Panc1 (cell line): Measurements from ENCODE around the gene U2SURP. TPM values are rescaled to one million over a fixed set of nuclear protein-coding genes. Genes with fewer than 3 reads are reported as not detected.

Source experiments
- ATAC-seq: fragments of 200-7000 bp; cut with Tn5 transposase; 2 replicates; pipeline ENCODE4 v1.9.1; 2020; ENCODE audit warnings: mild to moderate bottlenecking, moderate library complexity
- BruUV-seq: library from RNA; stranded (reverse); fragments of 400-500 nt; replicated peaks from 2 replicates; lab custom pipeline; 2021; lab: Mats Ljungman, UMichigan
- CTCF ChIA-PET: fragments of 300-600 bp; sonication (Branson Sonifier 250); formaldehyde crosslinking; loops from one replicate; lab custom pipeline; 2022; ENCODE audit warnings: antibody characterized with exemption; lab: Charles Lee
- POLR2A ChIA-PET: fragments of 300-600 bp; sonication (Branson Sonifier 250); formaldehyde crosslinking; loops from one replicate; lab custom pipeline; 2022; ENCODE audit warnings: antibody characterized with exemption; lab: Charles Lee
- DNase-seq: peaks from one replicate; pipeline ENCODE4 v3.0.0-alpha.2; 2010; ENCODE audit warnings: low read depth, low spot score
- H3K27ac ChIP-seq: 2 replicates; pipeline ENCODE4 v1.5.1; 2011; ENCODE audit warnings: mild to moderate bottlenecking, low read length, inconsistent platforms
- H3K27me3 ChIP-seq: fragments of 200-500 bp; sonication (Bioruptor generic); 2 replicates; pipeline ENCODE4 v1.6.0; 2014; ENCODE audit warnings: low read length, inconsistent platforms; ENCODE audit not compliant: control insufficient read depth, insufficient read depth
- H3K36me3 ChIP-seq: fragments of 200-500 bp; sonication (Bioruptor generic); 2 replicates; pipeline ENCODE4 v1.5.1; 2014; ENCODE audit warnings: inconsistent platforms, mild to moderate bottlenecking, low read length, moderate library complexity; ENCODE audit not compliant: control insufficient read depth, insufficient read depth
- H3K4me1 ChIP-seq: 2 replicates; pipeline ENCODE4 v1.5.1; 2011; ENCODE audit warnings: inconsistent platforms, mild to moderate bottlenecking, low read length, moderate library complexity; ENCODE audit not compliant: control insufficient read depth, insufficient read depth
- H3K4me3 ChIP-seq, 2 experiments: 2 replicates each; pipeline ENCODE4 v1.5.1; 2011 to 2012; ENCODE audit warnings: low read depth in 2 of 2, low read length in 2 of 2, mild to moderate bottlenecking in 2 of 2, inconsistent platforms in 1 of 2, moderate library complexity in 1 of 2
- H3K9me3 ChIP-seq: fragments of 200-500 bp; sonication (Bioruptor generic); 2 replicates; pipeline ENCODE4 v1.5.1; 2014; ENCODE audit warnings: low read depth, mild to moderate bottlenecking, inconsistent platforms, low read length, moderate library complexity; ENCODE audit not compliant: control insufficient read depth, insufficient read depth
- POLR2AphosphoS5 ChIP-seq: IDR thresholded peaks from 2 replicates; pipeline ENCODE4 v1.6.1; 2012; ENCODE audit warnings: mild to moderate bottlenecking, low read depth, low read length, moderate library complexity
- REST ChIP-seq, 2 experiments: IDR thresholded peaks; 2 replicates each; pipeline ENCODE4 v1.6.1; 2011 to 2012; ENCODE audit warnings: low read depth in 2 of 2, control low read depth in 1 of 2, low read length in 1 of 2, mild to moderate bottlenecking in 1 of 2, moderate library complexity in 1 of 2; ENCODE audit not compliant: insufficient read depth in 1 of 2
- SIN3A ChIP-seq: IDR thresholded peaks from 2 replicates; pipeline ENCODE4 v1.6.1; 2012; ENCODE audit warnings: low read depth, mild to moderate bottlenecking, low read length, moderate library complexity, borderline replicate concordance; ENCODE audit not compliant: insufficient read depth
- TCF7L2 ChIP-seq: IDR thresholded peaks from 2 replicates; pipeline ENCODE4 v1.6.1; 2011; ENCODE audit warnings: mild to moderate bottlenecking, low read depth, low read length, inconsistent platforms
- in situ Hi-C: cut with HindIII; loops from 2 replicates; pipeline ENCODE4 v1.10.0; 2016; ENCODE audit warnings: low sequenced_read_pairs, low pct_unique_long_range_greater_than_20kb
- intact Hi-C: fragments of 100-400 bp; cut with micrococcal nuclease; formaldehyde crosslinking; loops from one replicate; pipeline ENCODE4 v1.10.0; 2022; ENCODE audit not compliant: unreplicated experiment
- total RNA-seq: library from RNA; stranded (reverse); gene quantifications from one replicate; pipeline ENCODE4 v1.2.1, GENCODE V29; 2021; ENCODE audit not compliant: unreplicated experiment
- TF ChIP-seq, protein P1 (sequence below): fragments of 450-650 bp; IDR thresholded peaks from 2 replicates; pipeline ENCODE4 v1.5.1; 2017; ENCODE audit warnings: mild to moderate bottlenecking

U2SURP gene
- total RNA-seq, 1 experiment from 2014 or later = 135 TPM

- H3K9me3 ChIP-seq = no peaks in the 10 kb centered on the region
- TF ChIP-seq REST (IDR thresholded peaks at IDR 0.05; ENCODE audit: insufficient read depth in 1 of 2, low read depth in 2 of 2, low read length in 1 of 2) = no peak
- no peak for TF ChIP-seq POLR2AphosphoS5
- TF ChIP-seq, protein P1, sequence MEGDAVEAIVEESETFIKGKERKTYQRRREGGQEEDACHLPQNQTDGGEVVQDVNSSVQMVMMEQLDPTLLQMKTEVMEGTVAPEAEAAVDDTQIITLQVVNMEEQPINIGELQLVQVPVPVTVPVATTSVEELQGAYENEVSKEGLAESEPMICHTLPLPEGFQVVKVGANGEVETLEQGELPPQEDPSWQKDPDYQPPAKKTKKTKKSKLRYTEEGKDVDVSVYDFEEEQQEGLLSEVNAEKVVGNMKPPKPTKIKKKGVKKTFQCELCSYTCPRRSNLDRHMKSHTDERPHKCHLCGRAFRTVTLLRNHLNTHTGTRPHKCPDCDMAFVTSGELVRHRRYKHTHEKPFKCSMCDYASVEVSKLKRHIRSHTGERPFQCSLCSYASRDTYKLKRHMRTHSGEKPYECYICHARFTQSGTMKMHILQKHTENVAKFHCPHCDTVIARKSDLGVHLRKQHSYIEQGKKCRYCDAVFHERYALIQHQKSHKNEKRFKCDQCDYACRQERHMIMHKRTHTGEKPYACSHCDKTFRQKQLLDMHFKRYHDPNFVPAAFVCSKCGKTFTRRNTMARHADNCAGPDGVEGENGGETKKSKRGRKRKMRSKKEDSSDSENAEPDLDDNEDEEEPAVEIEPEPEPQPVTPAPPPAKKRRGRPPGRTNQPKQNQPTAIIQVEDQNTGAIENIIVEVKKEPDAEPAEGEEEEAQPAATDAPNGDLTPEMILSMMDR = no peak
- TF ChIP-seq SIN3A = no peak
- no peak for TF ChIP-seq TCF7L2
- no TSS peak for BruUV-seq
- DNase-seq = no peak
- in situ Hi-C loops (no loop called here), intact Hi-C loops (no loop called here)
- H3K4me3 ChIP-seq = no peak overlapping the region
- ATAC-seq = no peak
- no peak overlapping the region for H3K27ac ChIP-seq
- no peaks in the 10 kb centered on the region for H3K4me1 ChIP-seq
- ChIA-PET CTCF (no interaction called here), POLR2A (no interaction called here)
- no peaks in the 10 kb centered on the region for H3K27me3 ChIP-seq
- no peaks in the 10 kb centered on the region for H3K36me3 ChIP-seq
Observed at GRCh38 chr3:143088835-143089234, 87.5 kb downstream of the U2SURP start.

DNA sequence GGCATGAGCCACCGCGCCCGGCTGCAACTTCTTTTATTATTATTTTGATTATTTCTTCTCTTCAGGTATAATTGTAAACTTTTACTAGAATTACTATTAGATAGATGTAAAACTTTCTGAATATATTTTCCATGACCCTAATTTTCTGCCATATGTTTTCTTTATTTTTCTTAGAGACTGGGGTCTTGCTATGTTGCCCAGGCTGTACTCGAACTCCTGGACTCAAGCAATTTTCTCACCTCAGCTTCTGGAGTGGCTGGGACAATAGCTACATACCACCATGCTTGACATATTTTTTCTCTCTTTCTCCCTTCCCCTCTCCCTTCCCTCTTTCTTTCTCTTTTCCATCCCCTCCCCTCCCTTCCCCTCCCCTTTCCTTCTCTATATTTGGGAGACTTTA lies 88.6 kb downstream of the U2SURP start:
- in situ Hi-C loops (no loop called here), intact Hi-C loops (no loop called here)
- DNase-seq (no peak), ATAC-seq (no peak)
- Histone ChIP-seq H3K4me3 (no peak overlapping the region), H3K36me3 (no peaks in the 10 kb centered on the region), H3K27me3 (no peaks in the 10 kb centered on the region), H3K4me1 (no peaks in the 10 kb centered on the region), H3K27ac (no peak overlapping the region), H3K9me3 (no peaks in the 10 kb centered on the region)
- TF ChIP-seq SIN3A = no peak
- TF ChIP-seq, protein P1 = no peak
- no peak for TF ChIP-seq POLR2AphosphoS5
- TF ChIP-seq TCF7L2 = no peak
- TF ChIP-seq REST (IDR thresholded peaks at IDR 0.05; ENCODE audit: insufficient read depth in 1 of 2, low read depth in 2 of 2, low read length in 1 of 2) = no peak
- ChIA-PET POLR2A (no interaction called here), CTCF (no interaction called here)
- no TSS peak for BruUV-seq
